Ishikawa (cell line): ENCODE measurements around the gene PPP4C.
A peak's percentile ranks its signal among the peaks of the same experiment; 100 is the strongest.

ENCODE experiments used
- CREB1 ChIP-seq: IDR thresholded peaks from 2 replicates; pipeline ENCODE4 v1.6.1; 2012; ENCODE audit warnings: low read depth
- EP300 ChIP-seq: IDR thresholded peaks from 2 replicates; pipeline ENCODE4 v1.6.1; 2012; ENCODE audit warnings: borderline replicate concordance
- RAD21 ChIP-seq: IDR thresholded peaks from 2 replicates; pipeline ENCODE4 v1.6.1; 2012; ENCODE audit warnings: low read depth
- TCF12 ChIP-seq: IDR thresholded peaks from 2 replicates; pipeline ENCODE4 v1.6.1; 2012; ENCODE audit warnings: low read depth
- TEAD4 ChIP-seq: IDR thresholded peaks from 2 replicates; pipeline ENCODE4 v1.6.1; 2012
- YY1 ChIP-seq: IDR thresholded peaks from 2 replicates; pipeline ENCODE4 v1.6.1; 2012; ENCODE audit warnings: low read depth
- TF ChIP-seq, protein P1 (sequence below): IDR thresholded peaks from 2 replicates; pipeline ENCODE4 v1.6.1; 2012; ENCODE audit warnings: low read depth, mild to moderate bottlenecking
- TF ChIP-seq, protein P2 (sequence below): IDR thresholded peaks from 2 replicates; pipeline ENCODE4 v1.6.1; 2012

DNA sequence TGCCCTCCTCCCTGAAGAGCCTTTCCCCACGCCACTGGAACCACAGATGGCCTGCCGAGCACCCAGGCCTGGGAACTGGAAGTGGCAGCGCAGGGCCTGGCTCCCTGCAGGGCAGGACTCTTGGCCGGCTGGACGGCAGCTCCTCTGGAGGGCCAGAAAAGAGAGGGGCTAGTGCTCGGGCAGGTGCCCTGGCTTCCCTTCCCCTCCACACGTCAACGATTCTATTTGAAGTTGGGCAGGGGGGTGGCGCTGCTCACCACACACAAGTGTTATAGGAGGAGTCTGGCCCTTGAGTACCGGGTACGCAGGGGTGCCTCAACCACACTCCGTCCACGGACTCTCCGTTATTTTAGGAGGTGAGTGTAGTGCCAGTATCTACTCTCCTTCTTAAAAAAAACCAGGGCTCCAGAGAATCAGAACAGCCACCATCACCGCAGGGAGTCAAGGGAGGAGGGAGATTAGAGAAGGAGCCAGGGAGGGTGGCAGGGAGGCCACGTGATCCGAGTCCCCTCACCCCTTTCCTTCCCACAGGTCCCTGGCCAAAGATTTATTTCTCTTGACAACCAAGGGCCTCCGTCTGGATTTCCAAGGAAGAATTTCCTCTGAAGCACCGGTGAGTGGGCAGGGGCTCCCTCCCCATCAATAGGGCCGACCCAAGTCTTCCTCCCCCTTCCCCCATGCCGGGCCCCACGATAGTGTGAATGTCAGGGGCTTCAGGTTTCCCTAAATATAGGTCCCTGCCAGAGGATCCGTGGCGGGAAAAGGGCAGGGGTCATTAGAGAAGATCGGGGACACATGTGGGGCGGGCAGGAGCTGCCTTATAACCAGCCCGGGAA, 11.7 kb upstream of the PPP4C start:
- TF ChIP-seq YY1 (no peak), RAD21 (peak; percentile 20), TEAD4 (no peak), TCF12 (0 out of 2 replicates have a peak, but pooled peaks have one; percentile 27), EP300 (no peak), CREB1 (no peak)
- TF ChIP-seq, protein P1, sequence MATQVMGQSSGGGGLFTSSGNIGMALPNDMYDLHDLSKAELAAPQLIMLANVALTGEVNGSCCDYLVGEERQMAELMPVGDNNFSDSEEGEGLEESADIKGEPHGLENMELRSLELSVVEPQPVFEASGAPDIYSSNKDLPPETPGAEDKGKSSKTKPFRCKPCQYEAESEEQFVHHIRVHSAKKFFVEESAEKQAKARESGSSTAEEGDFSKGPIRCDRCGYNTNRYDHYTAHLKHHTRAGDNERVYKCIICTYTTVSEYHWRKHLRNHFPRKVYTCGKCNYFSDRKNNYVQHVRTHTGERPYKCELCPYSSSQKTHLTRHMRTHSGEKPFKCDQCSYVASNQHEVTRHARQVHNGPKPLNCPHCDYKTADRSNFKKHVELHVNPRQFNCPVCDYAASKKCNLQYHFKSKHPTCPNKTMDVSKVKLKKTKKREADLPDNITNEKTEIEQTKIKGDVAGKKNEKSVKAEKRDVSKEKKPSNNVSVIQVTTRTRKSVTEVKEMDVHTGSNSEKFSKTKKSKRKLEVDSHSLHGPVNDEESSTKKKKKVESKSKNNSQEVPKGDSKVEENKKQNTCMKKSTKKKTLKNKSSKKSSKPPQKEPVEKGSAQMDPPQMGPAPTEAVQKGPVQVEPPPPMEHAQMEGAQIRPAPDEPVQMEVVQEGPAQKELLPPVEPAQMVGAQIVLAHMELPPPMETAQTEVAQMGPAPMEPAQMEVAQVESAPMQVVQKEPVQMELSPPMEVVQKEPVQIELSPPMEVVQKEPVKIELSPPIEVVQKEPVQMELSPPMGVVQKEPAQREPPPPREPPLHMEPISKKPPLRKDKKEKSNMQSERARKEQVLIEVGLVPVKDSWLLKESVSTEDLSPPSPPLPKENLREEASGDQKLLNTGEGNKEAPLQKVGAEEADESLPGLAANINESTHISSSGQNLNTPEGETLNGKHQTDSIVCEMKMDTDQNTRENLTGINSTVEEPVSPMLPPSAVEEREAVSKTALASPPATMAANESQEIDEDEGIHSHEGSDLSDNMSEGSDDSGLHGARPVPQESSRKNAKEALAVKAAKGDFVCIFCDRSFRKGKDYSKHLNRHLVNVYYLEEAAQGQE, result no peak
- TF ChIP-seq, protein P2, sequence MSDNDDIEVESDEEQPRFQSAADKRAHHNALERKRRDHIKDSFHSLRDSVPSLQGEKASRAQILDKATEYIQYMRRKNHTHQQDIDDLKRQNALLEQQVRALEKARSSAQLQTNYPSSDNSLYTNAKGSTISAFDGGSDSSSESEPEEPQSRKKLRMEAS, result peak; percentile 16; the same call in 1 of the 2 replicates
